Measurements from ENCODE around the gene CTDSP2. TPM values are rescaled to one million over a fixed set of nuclear protein-coding genes. Genes with fewer than 3 reads are reported as not detected.
A peak's percentile ranks its signal among the peaks of the same experiment; 100 is the strongest.
"Not testable (repeated sequence)": the region's sequence is repeated elsewhere in the genome, so short reads cannot be mapped to it uniquely, and the experiment has no call there.

The CTDSP2 gene
- total RNA-seq, 1 donor from 2014 or later, result 75.5 TPM

- DNase-seq, result no peak
Measured at GRCh38 chr12:57782243-57782607, 64.3 kb downstream of the CTDSP2 start.

DNA sequence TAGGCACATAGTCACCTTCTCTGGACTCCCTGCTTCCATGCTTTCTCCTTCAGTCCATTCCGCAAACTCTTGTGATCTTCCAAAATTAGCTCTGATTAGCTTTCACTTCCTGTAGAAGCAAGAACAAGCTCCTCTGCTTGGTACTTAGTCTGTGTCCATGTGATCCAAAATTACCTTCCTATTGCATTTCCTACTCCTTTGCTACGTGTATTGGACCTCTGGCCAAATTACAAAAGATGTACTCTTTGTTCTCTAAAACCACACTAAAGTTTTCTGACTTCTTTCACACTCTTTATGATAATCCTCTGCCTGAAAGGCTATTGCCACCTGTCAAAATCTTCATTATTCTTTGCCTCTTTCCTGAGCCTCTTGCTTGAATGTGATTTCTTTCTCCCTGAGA lies 64.7 kb downstream of the CTDSP2 start:
- DNase-seq, result no peak

DNA sequence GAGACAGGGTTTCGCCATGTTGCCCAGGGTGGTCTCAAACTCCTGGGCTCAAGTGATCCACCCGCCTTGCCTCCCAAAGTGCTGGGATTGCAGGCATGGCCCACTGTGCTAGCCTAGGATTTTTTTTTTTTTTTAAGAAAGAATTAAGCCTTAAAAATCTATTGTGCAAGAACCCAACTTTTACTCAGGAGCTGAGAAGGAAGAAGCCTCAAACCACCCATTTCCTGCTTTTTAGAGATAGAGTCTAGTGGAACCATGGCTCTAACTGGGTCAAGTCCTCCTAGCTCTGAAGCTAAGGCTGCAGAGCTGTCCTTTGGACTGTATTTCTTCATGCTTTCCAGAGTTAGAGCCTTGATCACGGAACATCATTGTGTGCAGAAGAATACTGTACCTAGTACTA lies 65.3 kb downstream of the CTDSP2 start:
- no peak for DNase-seq

- no peak for DNase-seq
Measured at GRCh38 chr12:57780284-57780897, 66.1 kb downstream of the CTDSP2 start.

DNA sequence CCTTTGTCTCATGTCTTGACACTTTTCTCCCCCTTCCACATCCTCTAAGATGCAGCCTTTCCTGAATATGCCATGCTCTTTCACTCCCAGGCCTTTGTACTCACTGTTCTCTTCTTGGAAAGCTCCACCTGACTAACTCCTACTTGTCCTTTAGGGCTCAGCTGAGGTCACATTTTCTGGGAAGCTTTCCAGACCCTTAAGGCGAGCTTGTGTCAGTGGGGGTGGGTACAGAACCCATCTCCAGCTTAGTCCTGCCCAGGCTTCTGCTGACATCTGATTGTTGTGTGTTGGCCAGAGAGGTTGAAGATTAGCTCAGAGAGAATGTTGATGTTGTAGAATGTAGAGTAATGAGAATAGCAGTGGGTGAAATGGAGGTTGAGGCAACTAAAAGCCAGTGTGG lies 66.8 kb downstream of the CTDSP2 start:
- DNase-seq, result no peak

DNA sequence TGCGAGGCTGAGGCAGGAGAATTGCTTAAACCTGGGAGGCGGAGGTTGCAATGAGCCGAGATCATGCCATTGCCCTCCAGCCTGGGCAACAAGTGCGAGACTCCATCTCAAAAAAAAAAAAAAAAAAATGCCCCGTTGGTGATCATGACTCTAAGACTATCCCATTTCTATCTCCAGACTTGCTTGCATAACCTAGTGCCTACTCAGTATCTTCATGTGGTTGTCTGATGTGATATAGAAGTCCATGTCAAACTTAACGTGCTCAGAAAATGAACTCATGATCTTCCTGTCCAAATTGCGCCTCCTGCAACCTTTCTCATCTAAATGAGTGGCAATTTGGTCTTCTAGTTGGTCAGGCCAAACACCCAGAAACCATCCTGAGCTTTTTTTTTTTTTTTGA lies 68.6 kb downstream of the CTDSP2 start:
- no peak for DNase-seq

DNA sequence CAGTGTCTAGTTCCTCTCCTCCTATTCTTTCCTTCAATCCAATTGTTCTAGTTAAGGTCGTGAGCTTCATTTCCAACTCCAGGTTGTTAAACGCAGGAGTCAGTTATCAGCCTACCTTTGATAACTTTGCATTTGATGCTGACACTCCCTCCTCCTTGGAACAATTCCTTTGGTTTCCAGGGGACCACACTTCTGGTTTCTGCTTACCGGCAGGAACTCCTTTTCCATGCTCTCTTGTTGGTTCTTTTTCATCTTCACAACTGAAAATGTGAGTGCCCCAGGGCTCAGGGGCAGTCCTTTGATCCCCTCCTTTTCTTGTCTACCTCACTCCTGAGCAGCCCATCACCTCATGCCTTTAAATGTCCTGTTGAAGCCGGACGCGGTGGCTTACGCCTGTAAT lies 69.2 kb downstream of the CTDSP2 start:
- DNase-seq, result no peak

DNA sequence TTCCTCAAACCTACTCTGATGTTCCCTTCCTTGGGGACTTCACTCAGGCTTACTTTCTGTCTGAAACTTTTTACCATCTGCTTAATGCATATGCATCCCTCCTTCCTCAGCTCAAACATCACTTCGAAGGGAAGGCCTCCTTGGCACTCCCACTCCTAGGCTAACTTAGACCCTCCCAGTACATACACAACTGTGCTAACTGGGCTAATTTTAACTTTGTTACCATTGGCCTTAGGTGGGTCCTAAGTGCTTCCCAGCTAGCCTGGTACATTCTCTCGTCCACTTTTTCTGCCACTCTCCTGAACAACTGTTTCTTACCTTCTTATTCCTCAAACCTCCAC lies 70.3 kb downstream of the CTDSP2 start:
- DNase-seq, result no peak

- DNase-seq, result no peak
Measured at GRCh38 chr12:57775563-57776246, 70.8 kb downstream of the CTDSP2 start.

DNA sequence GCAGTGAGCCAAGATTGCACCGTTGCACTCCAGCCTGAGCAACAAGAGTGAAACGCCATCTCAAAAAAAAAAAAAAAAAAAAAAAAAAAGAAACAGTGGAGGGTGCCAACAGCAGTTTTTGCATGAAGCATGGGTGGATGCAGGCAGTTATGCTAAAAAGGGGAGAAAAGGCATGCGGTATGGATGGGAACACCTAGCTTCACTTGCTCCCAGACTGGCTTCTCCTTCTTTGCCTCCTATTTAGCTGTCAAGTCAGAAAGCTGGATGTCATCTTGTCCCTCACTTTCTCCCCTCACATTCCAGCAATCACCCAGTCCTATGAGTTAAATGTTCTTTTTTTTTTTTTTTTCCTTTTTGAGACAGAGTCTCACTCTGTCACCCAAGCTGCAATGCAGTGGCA lies 71.5 kb downstream of the CTDSP2 start:
- no peak for DNase-seq

- not testable (repeated sequence) for DNase-seq
Measured at GRCh38 chr12:57774634-57775033, 71.9 kb downstream of the CTDSP2 start.

- DNase-seq, result peak; percentile 73
Measured at GRCh38 chr12:57772429-57773322, 73.9 kb downstream of the CTDSP2 start, which contains the start of gene EEF1AKMT3. TSS of gene EEF1AKMT3 (plus strand) at chr12:57772614. CDS start at chr12:57772725, 111 bp downstream.

DNA sequence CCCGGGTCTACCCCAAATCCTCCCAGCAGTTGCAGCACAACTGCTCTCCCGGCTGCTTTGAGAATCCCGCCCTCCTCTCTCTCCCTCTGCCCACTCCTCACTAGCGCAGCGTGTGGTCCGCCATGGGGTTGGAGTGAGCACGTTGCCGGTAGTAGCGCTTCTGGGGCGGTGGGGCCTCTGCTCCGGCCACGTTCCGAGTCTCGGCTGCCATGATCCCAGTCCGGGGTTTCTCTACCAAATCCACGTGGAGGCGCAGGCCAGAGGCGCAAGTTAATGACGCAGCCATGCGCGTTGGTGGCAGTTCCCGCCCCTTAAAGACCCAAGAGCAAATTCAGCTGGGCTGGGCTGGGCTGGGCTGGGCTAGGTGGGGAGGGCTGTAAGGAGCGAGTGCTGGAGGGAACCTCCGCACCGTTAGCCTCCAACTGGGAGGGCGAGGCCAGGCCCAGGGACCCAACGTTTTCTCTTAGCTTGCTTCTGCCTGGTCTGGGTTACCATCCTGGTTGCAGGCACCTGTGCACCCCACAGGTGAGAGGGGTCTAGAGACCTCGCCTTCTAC lies 74.6 kb downstream of the CTDSP2 start, which contains the start of gene METTL1:
TSS of gene METTL1 (minus strand) at position 233 of the 556 bp plus-strand sequence. CDS start at position 211, 22 bp downstream.
- peak; percentile 98 for DNase-seq

- DNase-seq, result peak; percentile 96
Measured at GRCh38 chr12:57771236-57771872, 75.2 kb downstream of the CTDSP2 start.

GRCh38 chr12:57770734-57771133 lies 75.8 kb downstream of the CTDSP2 start:
- DNase-seq, result no peak

Small RNA genes lying within 50 kb of the gene (small RNA-seq; reads per million reads assigned to genes)
- gene MIR26A2 (ENCODE audit: low replicate concordance), result 8.9 reads per million, percentile 92 among the genes with 10 or more reads in this experiment
- not detected for gene RNU6-1083P (ENCODE audit: low replicate concordance)

Other genes with a start within 250 kb of the CTDSP2 start
- gene DTX3, start 241.9 kb downstream of the CTDSP2 start, total RNA-seq, result 16.6 TPM
- 32.5 TPM for gene ARHGEF25, start 235.3 kb downstream of the CTDSP2 start, total RNA-seq
- 1.7 TPM for gene B4GALNT1, start 213.5 kb downstream of the CTDSP2 start, total RNA-seq
- 135 TPM for gene OS9, start 152.6 kb downstream of the CTDSP2 start, total RNA-seq
- gene AGAP2, start 108.0 kb downstream of the CTDSP2 start, total RNA-seq, result 1.1 TPM
- 44.0 TPM for gene TSPAN31, start 101.7 kb downstream of the CTDSP2 start, total RNA-seq
- gene CDK4, start 94.4 kb downstream of the CTDSP2 start, total RNA-seq, result 69.6 TPM
- 5.9 TPM for gene MARCHF9, start 91.6 kb downstream of the CTDSP2 start, total RNA-seq
- 0.79 TPM for gene CYP27B1, start 79.7 kb downstream of the CTDSP2 start, total RNA-seq
- gene METTL1, start 74.6 kb downstream of the CTDSP2 start, total RNA-seq, result 9.0 TPM
- 8.9 TPM for gene EEF1AKMT3, start 74.1 kb downstream of the CTDSP2 start, total RNA-seq
- 12.9 TPM for gene TSFM, start 63.9 kb downstream of the CTDSP2 start, total RNA-seq
- gene AVIL, start 28.0 kb downstream of the CTDSP2 start, total RNA-seq, result 2.8 TPM
- gene ATP23, start 94.8 kb upstream of the CTDSP2 start, total RNA-seq, result 11.3 TPM